ENCODE results near the gene ZBTB7C.
"Not testable (repeated sequence)": the region's sequence is repeated elsewhere in the genome, so short reads cannot be mapped to it uniquely, and the experiment has no call there.

Gene ZBTB7C

GRCh38 chr18:48408727-48409590 is at the start of gene ZBTB7C:
ZBTB7C (minus strand) TSS chr18:48409383.
- DNase-seq (ENCODE audit: insufficient read length, low spot score) = no peak
- FAIRE-seq = no peak

DNA sequence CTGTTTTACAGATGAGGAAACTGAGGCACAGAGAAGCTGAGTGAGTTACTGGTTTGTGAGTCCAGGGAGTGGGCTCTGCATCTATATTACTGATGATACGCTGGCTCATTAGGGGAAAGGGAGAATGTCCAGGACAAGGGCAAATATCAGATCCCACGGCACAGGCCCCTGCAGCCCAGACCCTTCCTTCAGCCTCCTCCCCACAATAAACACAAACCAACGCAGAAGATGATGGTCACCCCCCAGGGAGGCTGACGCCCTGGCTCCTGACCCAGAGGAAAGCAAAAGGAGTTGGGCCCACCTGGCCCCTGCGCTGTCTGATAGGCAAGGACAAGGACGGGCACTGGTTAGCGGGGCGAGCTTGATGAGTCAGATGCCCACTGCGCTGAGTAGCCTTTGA is 47.7 kb upstream of the ZBTB7C start:
- FAIRE-seq (no peak), DNase-seq (ENCODE audit: insufficient read length, low spot score) (no peak)

DNA sequence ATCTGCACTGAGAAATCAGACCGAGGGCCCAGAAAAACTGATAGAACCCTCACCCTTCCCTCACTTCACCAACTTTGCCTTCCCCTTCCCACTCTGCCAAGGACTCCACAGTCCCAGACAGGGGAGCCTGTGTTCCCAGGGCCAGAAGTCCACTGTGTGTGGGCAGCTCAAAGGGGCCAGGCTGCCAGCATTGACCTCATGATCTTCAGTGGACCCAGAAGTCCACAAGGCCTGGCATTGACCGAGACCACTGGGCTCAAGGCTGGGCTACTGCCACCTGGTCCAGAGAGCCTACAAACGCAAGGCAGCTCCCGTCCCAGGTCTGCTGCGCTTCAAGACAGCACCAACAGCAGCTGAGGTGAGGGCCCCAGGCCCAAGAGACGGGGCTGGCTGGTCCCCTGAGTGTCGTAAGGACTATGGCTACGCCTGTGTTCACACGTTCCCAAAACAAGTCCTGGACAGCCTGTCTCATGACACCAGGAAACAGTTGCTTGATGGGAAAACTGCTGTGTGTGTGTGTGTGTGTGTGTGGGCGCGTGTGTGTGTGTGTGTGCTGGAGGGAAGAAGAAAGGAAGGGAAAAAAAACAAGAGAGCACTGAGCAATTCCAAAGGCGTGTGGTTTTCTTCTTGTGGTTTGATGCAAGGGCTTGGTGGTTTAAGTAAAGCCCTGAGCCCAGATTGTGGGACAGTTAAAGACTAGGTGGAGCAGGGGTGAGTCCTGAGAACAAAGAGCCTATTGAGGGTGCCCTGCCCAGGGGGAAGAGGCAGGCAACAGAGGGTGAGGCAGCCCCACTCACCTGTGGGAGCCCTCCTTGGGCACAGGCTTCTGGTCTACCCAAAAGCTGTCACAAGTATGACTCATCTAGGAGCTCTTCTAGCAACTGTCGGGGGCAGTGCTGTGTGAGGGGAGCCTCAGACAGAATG is 46.6 kb upstream of the ZBTB7C start:
- FAIRE-seq (no peak), DNase-seq (ENCODE audit: insufficient read length, low spot score) (no peak)

DNA sequence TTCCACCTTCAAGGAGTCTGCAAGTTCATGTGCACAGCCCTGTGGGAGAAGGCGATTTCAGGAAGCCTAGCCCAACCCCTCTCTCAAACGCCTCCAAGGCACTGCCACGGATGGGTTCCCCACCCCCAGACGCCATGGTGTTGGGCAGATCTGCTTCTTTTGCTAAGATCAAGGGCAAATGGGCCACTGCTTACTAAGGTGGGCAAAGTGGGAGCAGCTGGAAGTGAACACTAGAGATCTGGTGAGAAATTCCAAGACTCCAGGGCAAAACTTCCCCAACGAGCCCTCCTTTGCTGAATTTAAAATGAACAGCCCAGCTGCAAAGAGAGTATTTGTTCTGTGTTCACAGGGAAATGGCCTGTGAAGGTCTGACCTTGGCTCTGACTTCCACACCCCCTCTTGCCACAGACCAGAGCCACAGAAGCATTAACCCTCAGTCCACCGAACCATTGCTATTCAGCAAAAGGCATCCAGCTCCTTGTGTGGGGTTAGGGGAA is 45.1 kb upstream of the ZBTB7C start:
- DNase-seq (ENCODE audit: insufficient read length, low spot score) (no peak), FAIRE-seq (no peak)

DNA sequence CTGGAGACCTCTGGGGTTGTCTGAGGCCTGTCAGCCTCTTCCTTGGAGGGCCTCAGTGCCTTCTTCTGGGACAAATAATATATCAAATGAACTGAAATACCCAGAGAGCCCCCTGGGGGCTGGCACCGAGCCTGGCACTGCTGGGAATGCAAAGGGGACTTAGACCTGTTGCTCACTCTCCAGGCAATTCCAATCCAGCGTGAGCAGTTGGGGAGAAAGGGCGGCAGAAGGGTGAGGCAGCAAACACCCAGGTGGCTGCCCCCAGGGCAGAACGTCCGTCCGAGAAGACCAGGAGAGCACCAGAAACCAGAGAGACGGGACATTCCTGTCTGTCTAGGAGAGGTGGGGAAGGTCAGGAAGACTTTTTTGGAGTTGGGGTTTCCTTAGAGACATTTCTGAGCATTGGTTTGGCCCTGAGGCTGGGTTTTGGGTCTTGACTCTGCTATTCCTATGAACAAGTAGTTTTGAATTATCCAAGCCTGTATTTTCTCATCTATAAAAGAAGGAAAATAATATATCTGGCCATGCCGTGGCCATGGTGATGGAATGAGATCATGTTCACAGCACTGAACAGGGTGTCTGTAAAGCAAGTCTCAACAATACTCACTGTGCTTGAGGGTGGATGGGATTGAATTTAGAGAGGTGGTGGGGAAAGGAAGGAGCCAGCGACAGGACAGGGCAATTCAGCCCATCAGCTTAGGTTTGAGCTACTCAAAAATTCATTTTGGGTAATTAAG is 44.3 kb upstream of the ZBTB7C start:
- FAIRE-seq (no peak), DNase-seq (ENCODE audit: insufficient read length, low spot score) (no peak)

GRCh38 chr18:48452861-48453323 is 43.7 kb upstream of the ZBTB7C start:
- DNase-seq (ENCODE audit: insufficient read length, low spot score) (no peak), FAIRE-seq (no peak)

DNA sequence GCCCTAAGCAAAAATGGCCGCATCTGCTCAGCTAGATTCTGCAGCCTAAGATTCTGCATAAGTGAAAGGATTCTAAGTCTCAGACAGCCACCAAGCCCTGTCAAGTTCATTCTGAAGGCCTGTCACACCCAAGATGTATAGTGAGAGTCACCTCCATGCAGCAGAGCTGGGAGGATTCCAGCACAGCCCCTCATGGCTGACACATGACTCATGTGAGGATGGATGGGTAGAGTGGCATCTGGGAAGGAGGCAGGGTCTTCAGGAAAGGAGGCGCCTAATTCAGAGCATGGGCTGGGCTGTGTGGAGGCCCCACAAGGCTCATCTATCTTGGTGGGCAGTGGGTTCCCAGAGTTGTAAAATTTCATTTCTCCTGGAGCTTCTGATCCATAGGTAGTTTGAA is 41.5 kb upstream of the ZBTB7C start:
- no peak for FAIRE-seq

DNA sequence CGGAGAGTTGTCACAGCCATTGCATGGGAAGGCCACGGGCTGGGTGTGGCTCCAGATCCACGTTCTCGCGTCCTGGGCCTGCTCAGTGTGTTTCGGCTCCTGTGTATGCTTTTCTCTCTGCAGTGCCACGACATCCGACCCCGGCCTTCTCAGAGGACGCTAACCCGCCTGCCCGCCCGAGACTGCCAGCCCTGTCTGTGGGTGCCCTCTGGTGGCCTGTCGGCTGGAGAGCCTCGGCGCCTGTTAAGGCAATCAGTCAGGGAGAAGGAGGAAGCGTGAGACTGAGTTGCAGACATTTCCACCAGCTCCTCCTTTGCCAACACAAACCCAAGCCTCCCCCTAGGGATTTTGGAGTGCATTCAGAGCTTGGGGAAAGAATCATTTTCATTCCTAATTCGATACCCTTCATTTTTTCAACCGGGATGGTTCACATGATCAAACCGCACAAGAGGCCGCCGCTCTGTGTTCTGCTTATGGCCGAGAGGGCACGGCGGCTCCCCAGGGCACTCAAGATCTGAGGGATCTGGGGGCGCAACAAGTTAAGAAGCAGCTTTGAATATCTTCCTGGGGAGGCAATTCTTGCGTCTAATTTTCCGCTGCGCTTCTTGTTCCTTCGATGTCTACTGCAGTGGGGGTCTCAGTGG is 37.5 kb upstream of the ZBTB7C start:
- no peak for FAIRE-seq
- peak; percentile 55 for DNase-seq (ENCODE audit: insufficient read length, low spot score)

More for the DNA sequence above, 41.5 kb upstream of the ZBTB7C start:
- DNase-seq (ENCODE audit: insufficient read length, low spot score) = no peak

DNA sequence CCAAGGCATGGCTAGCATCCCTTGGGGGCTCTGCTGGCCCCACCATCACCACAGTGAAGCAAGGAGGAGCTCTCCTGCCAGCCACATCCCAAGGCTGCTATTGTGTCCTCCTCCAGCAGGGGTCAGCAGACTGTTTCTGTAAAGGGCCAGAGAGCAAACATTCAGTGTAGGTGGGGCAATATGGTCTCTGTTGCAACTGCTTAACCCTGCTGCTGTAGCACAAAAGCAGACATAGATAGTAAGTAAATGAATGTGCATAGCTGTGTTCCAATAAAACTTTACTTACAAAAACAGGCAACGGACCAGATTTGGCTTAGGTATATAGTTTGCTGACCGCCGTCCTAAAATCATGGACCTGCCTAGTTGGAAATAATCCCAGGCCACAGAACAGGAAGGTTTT is 36.4 kb upstream of the ZBTB7C start:
- DNase-seq (ENCODE audit: insufficient read length, low spot score) = peak; percentile 44
- FAIRE-seq = no peak

DNA sequence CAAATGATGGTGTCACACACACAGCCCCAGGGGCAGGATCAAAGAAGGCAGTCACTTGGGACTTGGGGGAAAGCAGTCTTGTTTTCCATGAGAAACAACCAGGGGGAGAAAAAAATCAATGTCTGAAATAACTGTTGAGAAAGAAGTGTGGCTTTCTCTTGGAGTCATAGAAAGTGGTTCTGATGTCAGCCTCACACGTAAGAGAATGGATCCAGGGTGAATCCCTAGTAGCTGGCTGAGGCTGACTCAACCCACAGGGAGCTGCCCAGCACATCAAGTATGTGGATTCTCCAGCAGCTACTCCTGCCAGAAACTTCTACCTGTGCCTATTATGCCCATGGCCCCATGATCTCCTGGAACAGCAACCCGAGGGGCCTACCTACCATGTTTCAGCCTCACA is 33.6 kb upstream of the ZBTB7C start:
- DNase-seq (ENCODE audit: insufficient read length, low spot score) (no peak), FAIRE-seq (no peak)

DNA sequence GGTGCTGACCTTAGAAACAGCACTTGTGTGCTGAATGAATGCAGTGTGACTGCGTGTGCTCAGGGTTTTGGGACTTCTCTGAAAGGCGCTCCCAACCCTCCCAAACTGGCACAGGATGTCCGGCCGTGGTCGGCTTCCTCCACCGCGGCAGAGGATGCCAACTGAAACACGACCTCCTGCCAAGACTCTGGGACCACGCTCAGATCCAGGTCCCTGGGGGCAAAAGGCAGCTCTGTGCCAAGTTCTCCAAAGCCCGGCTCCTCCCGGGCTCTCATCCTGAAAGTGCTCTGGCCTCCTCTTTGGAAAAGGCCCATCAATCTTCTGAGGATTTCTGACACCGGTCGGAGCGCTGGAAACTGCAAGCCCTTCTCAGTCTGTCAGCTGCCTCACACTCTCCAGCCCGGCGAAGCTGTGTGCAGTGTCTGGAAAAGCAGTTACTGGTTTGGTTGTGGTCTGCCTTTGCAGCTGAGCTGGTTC is 32.3 kb upstream of the ZBTB7C start:
- DNase-seq (ENCODE audit: insufficient read length, low spot score) (no peak), FAIRE-seq (no peak)

GRCh38 chr18:48440924-48441323 is 31.7 kb upstream of the ZBTB7C start:
- no peak for FAIRE-seq
- DNase-seq (ENCODE audit: insufficient read length, low spot score) = no peak

GRCh38 chr18:48436907-48437306 is 27.7 kb upstream of the ZBTB7C start:
- DNase-seq (ENCODE audit: insufficient read length, low spot score) = no peak
- no peak for FAIRE-seq

GRCh38 chr18:48434382-48434781 is 25.2 kb upstream of the ZBTB7C start:
- FAIRE-seq; DNase-seq (ENCODE audit: insufficient read length, low spot score): not testable (repeated sequence)

DNA sequence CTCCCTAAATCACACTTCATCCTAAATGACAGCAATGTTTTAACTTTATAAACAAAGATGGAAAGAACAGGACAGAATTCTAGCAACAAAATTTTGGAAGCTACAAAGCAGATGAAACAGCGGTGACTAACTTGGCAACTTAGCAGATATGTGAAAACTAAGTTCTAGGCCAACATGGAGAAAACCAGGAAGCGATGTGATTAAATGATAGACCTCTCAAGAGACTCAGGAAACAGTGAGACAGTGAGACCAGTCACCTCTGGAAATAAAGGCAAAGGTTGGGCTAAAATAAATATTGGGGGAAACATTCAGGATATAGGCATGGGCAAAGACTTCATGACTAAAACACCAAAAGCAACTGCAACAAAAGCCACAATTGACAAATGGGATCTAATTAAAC is 24.4 kb upstream of the ZBTB7C start:
- no peak for DNase-seq (ENCODE audit: insufficient read length, low spot score)
- no peak for FAIRE-seq

GRCh38 chr18:48430150-48430549 is 21.0 kb upstream of the ZBTB7C start:
- FAIRE-seq (no peak), DNase-seq (ENCODE audit: insufficient read length, low spot score) (no peak)

DNA sequence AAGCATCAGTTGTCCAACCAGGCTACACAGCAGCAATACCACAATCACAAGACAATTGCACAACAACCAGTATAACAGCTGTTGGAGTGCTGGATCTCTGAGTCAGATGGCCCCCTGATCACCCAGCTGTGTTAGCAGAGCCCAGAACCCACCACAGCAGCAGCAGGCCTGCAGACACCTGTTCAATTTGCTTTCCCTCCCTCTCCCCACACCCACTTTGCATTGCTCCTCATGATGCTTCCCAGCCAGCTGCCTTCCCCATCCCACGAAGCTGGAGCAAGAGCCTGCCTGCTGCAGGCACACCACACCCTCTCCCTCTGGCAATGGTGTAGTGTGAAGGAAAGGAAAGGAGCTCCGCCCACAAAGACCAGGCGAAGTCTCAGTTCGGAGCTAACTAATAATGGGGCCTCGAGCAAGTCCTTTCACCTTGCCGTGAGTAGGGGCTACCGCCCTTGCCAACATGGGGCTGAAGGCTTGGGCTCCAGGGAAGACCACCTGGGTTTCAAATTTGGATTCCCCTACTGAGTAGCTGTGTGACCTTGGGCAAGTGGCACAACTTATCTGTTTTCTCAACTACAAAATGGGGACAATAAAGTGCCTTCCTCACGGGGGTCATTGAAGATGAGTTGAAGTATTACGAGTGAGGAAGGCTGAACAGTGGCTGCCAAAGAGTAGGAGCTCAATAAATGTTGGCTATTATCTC is 19.4 kb upstream of the ZBTB7C start:
- no peak for DNase-seq (ENCODE audit: insufficient read length, low spot score)
- FAIRE-seq = no peak

DNA sequence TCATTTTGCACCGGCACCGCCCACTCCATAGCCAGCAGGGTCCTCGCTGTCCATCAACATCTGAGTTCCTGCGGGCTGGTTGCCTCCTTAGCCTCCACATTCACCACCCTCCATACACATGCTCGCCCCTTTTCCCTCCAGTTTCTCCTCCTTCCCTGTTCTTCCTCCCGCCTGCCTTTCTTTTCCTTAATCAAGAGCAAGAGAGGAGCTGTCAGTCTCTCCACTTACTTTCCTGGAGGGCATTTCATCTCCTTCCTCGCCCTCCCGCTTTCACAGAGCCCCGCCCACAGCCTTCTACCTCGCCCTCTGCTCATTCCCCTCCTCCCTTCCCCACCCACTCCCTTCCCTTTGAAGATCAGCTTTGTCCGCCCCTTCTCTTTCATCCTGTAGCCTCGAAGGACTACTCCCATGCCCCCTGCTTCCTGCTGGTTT is 13.8 kb upstream of the ZBTB7C start:
- DNase-seq (ENCODE audit: insufficient read length, low spot score) (no peak), FAIRE-seq (no peak)

DNA sequence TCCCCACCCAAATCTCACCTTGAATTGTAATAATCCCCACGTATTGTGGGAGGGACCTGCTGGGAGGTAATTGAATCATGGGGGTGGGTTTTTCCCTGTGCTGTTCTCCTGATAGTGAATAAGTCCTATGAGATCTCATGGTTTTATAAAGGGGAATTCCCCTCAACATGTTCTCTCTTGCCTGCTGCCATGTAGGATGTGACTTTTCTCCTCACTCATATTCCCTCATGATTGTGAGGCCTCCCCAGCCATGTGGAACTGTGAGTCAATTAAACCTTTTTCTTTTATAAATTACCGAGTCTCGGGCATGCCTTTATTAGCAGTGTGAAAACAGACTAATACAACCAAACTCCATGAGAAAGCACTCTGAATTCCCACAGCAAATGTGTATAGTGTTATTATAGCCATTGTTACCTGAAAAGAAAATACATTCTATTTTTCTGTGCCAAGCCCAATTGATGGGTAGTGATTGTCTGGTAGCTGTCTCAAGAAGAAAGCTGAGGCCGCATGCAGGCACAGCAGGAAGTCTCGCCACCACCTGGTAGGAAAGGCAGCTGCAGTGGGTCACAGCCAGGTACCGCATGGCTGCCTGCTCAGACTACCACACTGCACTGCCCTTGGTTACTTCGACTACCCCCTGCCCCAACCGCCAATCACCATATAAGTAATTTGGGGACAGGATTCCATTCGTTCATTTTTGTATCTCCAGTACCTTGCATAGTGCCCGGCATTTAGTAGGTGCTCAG is 10.3 kb upstream of the ZBTB7C start:
- DNase-seq (ENCODE audit: insufficient read length, low spot score) (no peak), FAIRE-seq (no peak)
